GM20000 (cell line): Measurements from ENCODE around the gene SLC16A5.

ENCODE experiments used
- DNase-seq: peaks from one replicate; pipeline ENCODE4 v3.0.0; 2012; ENCODE audit warnings: low spot score
- TF ChIP-seq, protein P1 (sequence below): IDR thresholded peaks from 2 replicates; pipeline ENCODE4 v1.5.1; 2012; ENCODE audit warnings: mild to moderate bottlenecking, control low read depth; ENCODE audit errors: extremely low read depth, missing control alignments

SLC16A5 gene

DNA sequence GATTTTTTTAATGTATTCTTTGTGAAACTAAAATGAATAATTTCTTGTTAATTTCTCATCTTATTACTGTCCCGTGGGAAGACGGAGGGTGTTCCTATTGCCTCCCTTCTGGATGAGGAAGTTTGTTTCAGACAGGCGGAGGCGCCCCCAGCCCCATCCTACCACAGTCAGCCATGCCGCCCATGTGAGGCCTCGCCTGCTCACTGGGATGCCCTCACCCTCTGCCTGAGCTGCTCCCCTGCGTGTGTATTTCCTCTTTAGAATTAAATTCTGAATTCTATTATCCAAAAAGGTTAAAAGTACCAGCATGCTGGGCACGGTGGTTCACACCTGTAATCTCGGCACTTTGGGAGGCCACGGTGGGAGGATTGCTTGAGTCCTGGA lies 26.7 kb upstream of the SLC16A5 start:
- TF ChIP-seq, protein P1, sequence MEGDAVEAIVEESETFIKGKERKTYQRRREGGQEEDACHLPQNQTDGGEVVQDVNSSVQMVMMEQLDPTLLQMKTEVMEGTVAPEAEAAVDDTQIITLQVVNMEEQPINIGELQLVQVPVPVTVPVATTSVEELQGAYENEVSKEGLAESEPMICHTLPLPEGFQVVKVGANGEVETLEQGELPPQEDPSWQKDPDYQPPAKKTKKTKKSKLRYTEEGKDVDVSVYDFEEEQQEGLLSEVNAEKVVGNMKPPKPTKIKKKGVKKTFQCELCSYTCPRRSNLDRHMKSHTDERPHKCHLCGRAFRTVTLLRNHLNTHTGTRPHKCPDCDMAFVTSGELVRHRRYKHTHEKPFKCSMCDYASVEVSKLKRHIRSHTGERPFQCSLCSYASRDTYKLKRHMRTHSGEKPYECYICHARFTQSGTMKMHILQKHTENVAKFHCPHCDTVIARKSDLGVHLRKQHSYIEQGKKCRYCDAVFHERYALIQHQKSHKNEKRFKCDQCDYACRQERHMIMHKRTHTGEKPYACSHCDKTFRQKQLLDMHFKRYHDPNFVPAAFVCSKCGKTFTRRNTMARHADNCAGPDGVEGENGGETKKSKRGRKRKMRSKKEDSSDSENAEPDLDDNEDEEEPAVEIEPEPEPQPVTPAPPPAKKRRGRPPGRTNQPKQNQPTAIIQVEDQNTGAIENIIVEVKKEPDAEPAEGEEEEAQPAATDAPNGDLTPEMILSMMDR, result no peak
- no peak for DNase-seq

DNA sequence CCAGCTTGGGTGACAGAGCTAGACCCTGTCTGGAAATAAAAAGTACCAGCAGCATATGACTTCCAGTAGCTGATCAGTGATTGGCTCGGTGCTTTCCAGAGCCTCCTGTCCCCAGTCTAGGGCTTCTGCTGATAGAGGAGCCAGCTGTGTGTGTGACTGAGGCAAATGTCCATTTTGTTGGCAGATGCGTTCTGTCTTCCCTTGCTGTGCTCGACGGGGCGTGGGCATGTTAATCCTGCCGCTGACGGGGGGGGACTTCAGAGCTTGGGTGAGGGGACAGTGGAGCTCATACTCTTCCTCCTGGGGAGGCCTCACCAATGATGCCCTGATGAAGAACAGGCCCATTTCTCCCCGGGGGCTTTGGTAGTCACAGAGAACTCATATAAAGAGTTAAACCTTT lies 26.1 kb upstream of the SLC16A5 start:
- TF ChIP-seq, protein P1, result no peak
- no peak for DNase-seq

DNA sequence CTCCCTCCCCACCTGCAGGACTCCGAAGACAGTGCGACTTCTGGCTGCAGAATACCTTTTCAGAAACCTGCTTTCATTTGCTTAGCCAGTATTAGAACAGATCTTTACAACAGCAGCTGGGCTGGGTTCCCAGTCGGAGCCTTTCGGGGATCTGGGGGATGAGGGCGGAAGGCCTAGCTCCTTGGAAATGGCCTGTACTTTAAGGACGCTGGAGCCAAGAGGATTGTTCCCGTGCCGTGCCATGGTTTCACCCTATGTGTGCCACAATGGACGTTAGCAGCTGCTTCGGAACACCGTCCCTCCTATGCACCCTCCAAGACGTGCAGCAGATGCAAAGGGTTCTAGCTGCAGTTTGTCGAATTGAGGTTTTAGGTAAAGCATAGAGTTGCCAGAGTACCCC lies 24.6 kb upstream of the SLC16A5 start:
- no peak for DNase-seq
- TF ChIP-seq, protein P1, result no peak

DNA sequence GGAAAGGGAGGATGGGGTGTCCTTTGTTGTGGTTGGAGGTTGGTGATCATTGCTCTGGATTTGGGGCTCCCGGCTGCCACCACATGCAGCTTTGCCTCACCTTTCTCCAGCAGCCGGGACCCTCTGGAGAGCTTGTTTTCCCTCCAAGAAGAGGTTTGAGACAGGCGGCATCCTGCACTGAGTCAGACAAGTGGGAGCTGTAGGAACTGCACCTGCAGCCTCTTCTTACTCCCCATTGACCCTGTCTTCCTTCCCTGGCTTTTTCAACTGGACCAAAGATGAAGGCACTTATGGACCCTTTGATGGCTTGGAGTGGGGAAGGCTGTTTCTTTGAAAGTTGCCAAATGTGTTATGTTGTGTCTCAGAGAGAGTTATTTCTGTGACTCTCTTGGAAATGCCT lies 24.1 kb upstream of the SLC16A5 start:
- no peak for DNase-seq
- TF ChIP-seq, protein P1, result no peak

DNA sequence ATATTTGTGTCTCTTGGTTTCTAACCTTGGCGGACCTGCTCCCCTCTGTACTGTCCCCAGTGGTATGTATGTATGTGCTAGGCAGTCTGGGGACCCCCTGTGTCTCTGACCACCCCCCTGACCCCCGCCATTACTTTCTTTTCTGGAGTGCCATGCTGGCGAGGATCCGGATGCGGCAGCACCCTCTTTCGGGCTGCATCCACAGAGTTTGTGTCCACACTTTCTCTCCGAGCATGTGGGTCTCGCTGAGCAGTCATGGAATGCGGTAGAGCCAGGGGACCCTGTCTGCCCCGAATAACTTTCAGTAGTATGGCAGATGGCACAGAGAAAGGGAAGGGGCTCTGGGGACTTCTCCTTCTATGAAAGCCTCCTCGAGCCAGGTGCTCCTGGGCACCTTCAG lies 23.7 kb upstream of the SLC16A5 start:
- TF ChIP-seq, protein P1, result no peak
- DNase-seq, result no peak

DNA sequence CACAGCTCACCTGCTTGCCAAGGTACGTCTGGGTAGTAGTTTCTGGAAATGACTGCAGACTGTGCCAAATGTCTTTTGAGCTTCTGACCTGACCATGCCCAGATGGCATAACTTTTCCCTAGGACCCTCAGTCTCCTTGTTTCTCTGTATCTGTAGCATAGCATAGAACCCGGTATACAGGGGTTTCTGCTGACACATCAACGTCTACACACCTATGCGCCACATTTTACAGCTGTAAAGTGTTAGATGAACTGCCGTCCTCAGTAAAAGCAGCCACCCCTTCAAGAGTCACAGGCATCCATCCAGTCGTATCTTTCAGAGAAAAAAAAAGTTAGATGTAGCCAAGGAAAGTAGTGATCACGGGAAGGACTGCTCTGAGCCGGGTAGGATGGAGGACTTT lies 23.3 kb upstream of the SLC16A5 start:
- DNase-seq, result peak; percentile 5
- TF ChIP-seq, protein P1, result no peak

DNA sequence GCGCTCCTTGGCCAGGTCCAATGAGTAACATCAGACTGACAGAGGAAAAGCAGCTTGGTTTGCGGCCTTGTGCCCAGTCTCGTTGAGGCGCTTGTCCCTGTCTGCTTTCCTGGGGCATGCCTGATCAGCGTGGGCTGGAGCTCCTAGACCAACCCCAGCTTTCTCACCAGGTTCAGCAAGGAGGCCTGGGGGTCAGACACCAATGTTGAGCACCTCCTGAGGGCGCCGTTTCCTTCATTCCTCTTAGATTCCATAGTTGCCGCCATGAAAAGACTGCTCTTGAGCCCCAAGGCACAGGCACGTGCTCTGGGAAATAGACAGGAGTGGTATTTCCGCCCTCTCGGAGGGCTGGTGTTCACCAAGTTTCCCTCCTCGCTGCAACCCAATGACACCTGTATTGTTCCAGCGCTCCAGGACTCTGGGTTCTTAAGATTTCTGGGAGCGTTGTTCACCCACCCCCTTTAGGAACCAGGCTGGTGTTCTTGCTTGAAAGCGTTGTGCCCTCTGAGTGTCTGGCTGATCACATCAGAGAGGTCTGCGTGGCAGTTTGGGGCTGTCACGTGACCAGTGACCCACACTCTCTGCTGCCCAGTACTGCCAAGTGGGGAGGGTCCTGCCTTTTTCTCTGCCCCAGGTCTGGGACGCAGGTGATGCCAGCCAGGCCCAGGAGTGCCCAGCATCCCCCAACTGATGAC lies 22.7 kb upstream of the SLC16A5 start:
- DNase-seq, result no peak
- TF ChIP-seq, protein P1, result no peak
